Mesendoderm (in vitro differentiated cells): ENCODE data around the gene FAM174C.

Experiments used
- DNase-seq: peaks from one replicate; pipeline ENCODE4 v3.0.0; 2013
- H2AK5ac ChIP-seq: 2 replicates; pipeline ENCODE4 v1.6.1; 2013; ENCODE audit warnings: low read length, inconsistent platforms
- H2BK120ac ChIP-seq: 2 replicates; pipeline ENCODE4 v1.6.1; 2013; ENCODE audit warnings: low read depth, mild to moderate bottlenecking, low read length, moderate library complexity, mixed read lengths
- H2BK15ac ChIP-seq: replicated peaks from 2 replicates; pipeline ENCODE4 v1.6.1; 2013; ENCODE audit warnings: low read depth, mild to moderate bottlenecking, moderate library complexity
- H2BK5ac ChIP-seq: 2 replicates; pipeline ENCODE4 v1.6.1; 2013; ENCODE audit warnings: low read length, inconsistent platforms
- H3K18ac ChIP-seq: 2 replicates; pipeline ENCODE4 v1.6.1; 2013; ENCODE audit warnings: mild to moderate bottlenecking, low read length, mixed read lengths
- H3K23ac ChIP-seq: one replicate; pipeline ENCODE4 v1.6.1; 2013; ENCODE audit warnings: low read length
- H3K27ac ChIP-seq: 2 replicates; pipeline ENCODE4 v1.5.1; 2013; ENCODE audit warnings: low read depth, mild to moderate bottlenecking, inconsistent platforms, low read length, moderate library complexity
- H3K27me3 ChIP-seq: 2 replicates; pipeline ENCODE4 v1.6.1; 2013; ENCODE audit warnings: low read length, control low read depth, mild to moderate bottlenecking, inconsistent platforms; ENCODE audit not compliant: insufficient read depth, poor library complexity
- H3K36me3 ChIP-seq: 2 replicates; pipeline ENCODE4 v1.6.1; 2013; ENCODE audit warnings: low read length, inconsistent platforms; ENCODE audit not compliant: control insufficient read depth, insufficient read depth
- H3K4ac ChIP-seq: one replicate; pipeline ENCODE4 v1.6.1; 2013; ENCODE audit warnings: low read depth, mild to moderate bottlenecking, low read length, moderate library complexity
- H3K4me1 ChIP-seq: 2 replicates; pipeline ENCODE4 v1.6.1; 2013; ENCODE audit warnings: low read depth, low read length, inconsistent platforms; ENCODE audit not compliant: control insufficient read depth
- H3K4me2 ChIP-seq: 2 replicates; pipeline ENCODE4 v1.6.1; 2013; ENCODE audit warnings: low read length
- H3K4me3 ChIP-seq: 2 replicates; pipeline ENCODE4 v1.5.1; 2013; ENCODE audit warnings: mild to moderate bottlenecking, low read length
- H3K56ac ChIP-seq: one replicate; pipeline ENCODE4 v1.6.1; 2013; ENCODE audit warnings: low read length
- H3K79me1 ChIP-seq: 2 replicates; pipeline ENCODE4 v1.6.1; 2013; ENCODE audit warnings: low read length, inconsistent platforms
- H3K79me2 ChIP-seq: 2 replicates; pipeline ENCODE4 v1.6.1; 2013; ENCODE audit warnings: mild to moderate bottlenecking, low read length; ENCODE audit not compliant: control insufficient read depth, insufficient read depth
- H3K9ac ChIP-seq: 2 replicates; pipeline ENCODE4 v1.6.1; 2013; ENCODE audit warnings: low read length, inconsistent platforms
- H4K5ac ChIP-seq: one replicate; pipeline ENCODE4 v1.6.1; 2013; ENCODE audit warnings: low read length
- H4K8ac ChIP-seq: one replicate; pipeline ENCODE4 v1.6.1; 2013; ENCODE audit warnings: low read depth, mild to moderate bottlenecking, control low read depth, low read length, moderate library complexity
- WGBS: extraction: QIAGEN DNeasy Blood & Tissue Kit; methylation state at CpG from one replicate; pipeline ENCODE4 v1.1.7; 2013; ENCODE audit warnings: low lambda C conversion rate, missing lambda C conversion rate; ENCODE audit not compliant: insufficient coverage; ENCODE audit errors: extremely low coverage; 5-methylcytosine and 5-hydroxymethylcytosine counted together

FAM174C gene

DNA sequence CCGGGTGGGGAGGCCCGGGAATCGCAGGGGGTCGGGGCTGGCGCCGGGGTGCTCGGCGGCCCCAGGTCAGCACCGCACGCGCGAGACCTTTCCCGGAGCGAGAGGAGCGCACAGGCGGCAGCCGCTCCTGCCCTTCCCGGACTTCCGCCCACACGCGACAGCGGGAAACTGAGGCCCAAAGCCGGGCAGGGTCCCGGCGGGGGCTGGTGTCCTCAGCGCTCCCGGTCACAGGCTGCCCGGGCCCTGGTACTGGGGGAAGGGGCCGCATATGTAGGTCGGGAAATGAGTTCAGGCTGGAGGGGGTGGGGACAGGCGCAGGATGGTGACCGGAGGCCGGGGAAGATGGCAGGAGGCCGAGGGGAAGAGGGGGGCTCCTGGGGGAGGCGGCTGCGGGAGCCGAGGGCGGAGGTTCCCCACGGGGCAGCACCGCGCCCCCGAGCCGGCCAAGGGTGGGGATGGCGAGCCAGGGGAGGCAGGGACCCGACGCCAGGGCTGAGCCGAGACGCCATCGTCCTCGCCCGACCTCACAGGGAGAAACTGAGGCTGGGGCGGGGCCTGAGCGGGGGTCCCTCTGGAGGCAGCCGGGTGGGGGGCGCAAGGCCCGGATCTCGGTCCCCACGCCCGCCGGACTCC, 38.2 kb upstream of the FAM174C start:
- peak overlapping the region; percentile 75 for H3K4ac ChIP-seq
- no peak overlapping the region for H4K5ac ChIP-seq
- H3K18ac ChIP-seq: peak overlapping the region; percentile 61
- no peak overlapping the region for H3K23ac ChIP-seq
- no CpG with 5 or more reads among the region's 60 CpGs for WGBS
- no peak overlapping the region for H2AK5ac ChIP-seq
- no peaks in the 10 kb centered on the region for H3K4me1 ChIP-seq
- H3K4me3 ChIP-seq: peak overlapping the region; percentile 62
- no peak overlapping the region for H4K8ac ChIP-seq
- no peaks in the 10 kb centered on the region for H3K36me3 ChIP-seq
- peak overlapping the region; percentile 64 for H3K4me2 ChIP-seq
- H3K79me1 ChIP-seq: peaks cover 2% of the 10 kb centered on the region
- DNase-seq: no peak
- peak overlapping the region; percentile 91 for H3K56ac ChIP-seq
- peaks cover 2% of the 10 kb centered on the region for H3K79me2 ChIP-seq
- peak overlapping the region; percentile 73 for H3K9ac ChIP-seq
- no peaks in the 10 kb centered on the region for H3K27me3 ChIP-seq
- no peak overlapping the region for H2BK120ac ChIP-seq
- H2BK5ac ChIP-seq: no peak overlapping the region
- H2BK15ac ChIP-seq: no peak overlapping the region
- H3K27ac ChIP-seq: no peak overlapping the region

DNA sequence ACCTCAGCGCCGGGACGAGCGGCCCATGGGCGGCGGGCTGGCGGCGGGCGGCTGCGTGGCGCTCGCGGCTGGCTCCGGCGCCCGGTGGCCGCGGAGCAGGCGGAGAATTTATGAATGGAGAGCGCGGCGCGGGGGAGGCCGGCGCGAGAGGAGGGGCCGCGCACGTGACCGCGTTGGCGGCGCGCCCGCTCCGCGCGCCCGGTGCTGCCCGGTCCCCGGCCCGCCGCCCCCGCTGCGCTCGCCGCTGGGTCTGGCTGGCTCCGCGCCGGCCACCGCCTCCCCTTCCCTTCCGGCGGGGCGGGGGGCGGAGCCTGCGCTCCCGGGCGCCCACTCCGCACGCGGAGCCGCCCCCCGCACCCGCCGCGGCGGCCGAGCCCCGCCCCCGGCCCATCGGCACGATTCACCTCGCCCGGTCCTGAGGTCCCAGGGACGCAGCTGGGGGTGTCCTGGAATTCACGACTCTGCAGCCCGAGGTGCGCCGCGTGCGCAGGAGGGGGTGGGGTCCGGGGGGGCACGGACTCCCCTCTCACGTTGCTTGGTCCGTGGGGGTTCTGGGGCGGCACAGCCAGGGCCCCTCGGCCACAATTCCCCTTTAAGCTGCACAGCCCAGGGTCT, 37.5 kb upstream of the FAM174C start, which contains the start of gene CBARP:
Gene CBARP, minus strand, starts transcription at position 252 of the 615 bp plus-strand sequence. CDS start 1,905 bp downstream, outside the sequence.
- Histone ChIP-seq H3K36me3 (no peaks in the 10 kb centered on the region), H2BK5ac (no peak within 1 kb of the TSS), H3K4me2 (peak within 1 kb of the TSS; percentile 64), H3K9ac (peak within 1 kb of the TSS; percentile 73), H2AK5ac (peak within 1 kb of the TSS; percentile 4), H4K5ac (no peak within 1 kb of the TSS), H3K4ac (peak within 1 kb of the TSS; percentile 75), H3K79me2 (peaks cover 5% of the 10 kb centered on the region), H3K4me1 (no peaks in the 10 kb centered on the region), H4K8ac (no peak within 1 kb of the TSS), H3K18ac (peak within 1 kb of the TSS; percentile 61), H3K4me3 (peak within 1 kb of the TSS; percentile 62), H3K23ac (peak within 1 kb of the TSS; percentile 90), H3K27me3 (no peaks in the 10 kb centered on the region), H3K79me1 (peaks cover 5% of the 10 kb centered on the region), H3K27ac (no peak within 1 kb of the TSS), H2BK15ac (no peak within 1 kb of the TSS), H3K56ac (peak within 1 kb of the TSS; percentile 91), H2BK120ac (no peak within 1 kb of the TSS)
- no CpG with 5 or more reads among the region's 87 CpGs for WGBS
- no peak for DNase-seq

DNA sequence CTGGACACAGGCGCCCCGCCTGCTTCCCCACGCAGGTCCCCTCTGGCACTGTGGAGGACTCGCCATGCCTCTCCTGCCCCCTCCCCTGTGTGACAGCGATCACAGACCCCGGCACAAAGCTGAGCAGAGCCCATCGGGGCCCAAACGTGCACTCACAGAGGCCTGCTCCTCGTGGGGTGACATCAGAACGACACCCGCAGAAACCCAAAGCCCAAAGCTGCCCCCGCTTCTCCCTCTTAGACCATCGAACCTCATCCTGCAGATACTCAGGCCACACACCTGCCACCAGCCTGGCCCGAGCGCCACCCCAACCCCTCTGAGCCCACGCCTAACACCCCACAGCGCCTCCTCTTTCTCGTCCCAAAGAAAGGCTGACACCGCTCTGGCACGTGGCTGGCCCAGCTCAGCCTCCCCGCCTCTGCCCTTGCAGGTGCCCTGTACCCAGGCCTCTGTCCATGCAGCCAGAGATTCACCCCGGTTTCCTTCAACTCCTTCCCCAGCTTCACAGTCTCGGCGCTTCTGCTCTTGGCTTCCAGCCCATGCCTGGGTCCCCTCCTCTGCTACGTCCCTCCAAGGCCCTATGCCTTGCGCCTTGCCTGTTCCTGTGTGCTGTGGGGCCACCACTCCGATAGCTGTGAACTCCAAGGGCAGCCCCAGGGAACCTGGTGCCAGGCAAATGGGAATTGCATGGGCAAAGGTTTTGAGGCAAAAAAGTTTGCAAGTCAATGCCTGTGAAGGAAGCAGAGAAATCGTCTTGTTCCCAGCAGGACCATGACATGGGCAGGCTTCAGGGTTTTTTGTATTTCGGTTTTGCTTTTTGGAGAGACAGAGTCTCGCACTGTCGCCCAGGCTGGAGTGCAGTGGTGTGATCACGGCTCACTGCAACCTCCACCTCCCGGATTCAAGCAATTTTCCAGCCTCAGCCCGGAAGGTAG, 36.7 kb upstream of the FAM174C start:
- Histone ChIP-seq H3K79me1 (peaks cover 5% of the 10 kb centered on the region), H3K4me2 (peak overlapping the region; percentile 29), H3K18ac (peak overlapping the region; percentile 45), H3K23ac (peak overlapping the region; percentile 90), H3K4ac (peak overlapping the region; percentile 38), H2BK5ac (no peak overlapping the region), H2AK5ac (peak overlapping the region; percentile 4), H3K79me2 (peaks cover 5% of the 10 kb centered on the region), H3K4me3 (no peak overlapping the region), H3K4me1 (no peaks in the 10 kb centered on the region), H3K27me3 (no peaks in the 10 kb centered on the region), H4K8ac (no peak overlapping the region), H4K5ac (no peak overlapping the region), H3K9ac (peak overlapping the region; percentile 63), H3K36me3 (no peaks in the 10 kb centered on the region), H2BK15ac (no peak overlapping the region), H3K27ac (no peak overlapping the region), H3K56ac (peak overlapping the region; percentile 69), H2BK120ac (no peak overlapping the region)
- no peak for DNase-seq
- no CpG with 5 or more reads among the region's 34 CpGs for WGBS

DNA sequence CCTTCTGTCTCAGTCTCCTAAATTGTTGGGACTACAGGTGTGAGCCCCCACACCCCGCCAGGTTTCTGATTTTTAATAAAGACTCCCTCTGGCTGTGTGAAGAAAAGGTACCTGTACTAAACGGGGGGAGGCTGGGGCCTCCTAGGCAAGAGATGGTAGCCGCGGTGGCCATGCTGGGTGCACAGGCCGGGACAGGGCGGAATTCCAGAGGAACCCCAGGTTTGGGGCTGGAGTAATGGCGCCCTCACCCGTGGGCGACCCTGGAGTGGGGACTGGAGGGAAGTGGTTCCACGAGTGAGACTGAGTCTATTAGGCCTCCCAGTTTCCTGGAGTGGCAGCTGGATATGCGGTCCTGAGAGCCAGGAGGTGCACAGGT, 35.9 kb upstream of the FAM174C start:
- Histone ChIP-seq H3K79me1 (peaks cover 5% of the 10 kb centered on the region), H3K4me1 (no peaks in the 10 kb centered on the region), H2BK15ac (no peak overlapping the region), H3K9ac (no peak overlapping the region), H4K8ac (no peak overlapping the region), H3K27me3 (no peaks in the 10 kb centered on the region), H2AK5ac (no peak overlapping the region), H4K5ac (no peak overlapping the region), H3K56ac (peak overlapping the region; percentile 77), H3K4me2 (no peak overlapping the region), H2BK5ac (no peak overlapping the region), H3K4ac (no peak overlapping the region), H3K79me2 (peaks cover 5% of the 10 kb centered on the region), H3K23ac (no peak overlapping the region), H3K27ac (no peak overlapping the region), H3K36me3 (no peaks in the 10 kb centered on the region), H3K18ac (no peak overlapping the region), H2BK120ac (no peak overlapping the region), H3K4me3 (no peak overlapping the region)
- WGBS: no CpG with 5 or more reads among the region's 11 CpGs
- no peak for DNase-seq

DNA sequence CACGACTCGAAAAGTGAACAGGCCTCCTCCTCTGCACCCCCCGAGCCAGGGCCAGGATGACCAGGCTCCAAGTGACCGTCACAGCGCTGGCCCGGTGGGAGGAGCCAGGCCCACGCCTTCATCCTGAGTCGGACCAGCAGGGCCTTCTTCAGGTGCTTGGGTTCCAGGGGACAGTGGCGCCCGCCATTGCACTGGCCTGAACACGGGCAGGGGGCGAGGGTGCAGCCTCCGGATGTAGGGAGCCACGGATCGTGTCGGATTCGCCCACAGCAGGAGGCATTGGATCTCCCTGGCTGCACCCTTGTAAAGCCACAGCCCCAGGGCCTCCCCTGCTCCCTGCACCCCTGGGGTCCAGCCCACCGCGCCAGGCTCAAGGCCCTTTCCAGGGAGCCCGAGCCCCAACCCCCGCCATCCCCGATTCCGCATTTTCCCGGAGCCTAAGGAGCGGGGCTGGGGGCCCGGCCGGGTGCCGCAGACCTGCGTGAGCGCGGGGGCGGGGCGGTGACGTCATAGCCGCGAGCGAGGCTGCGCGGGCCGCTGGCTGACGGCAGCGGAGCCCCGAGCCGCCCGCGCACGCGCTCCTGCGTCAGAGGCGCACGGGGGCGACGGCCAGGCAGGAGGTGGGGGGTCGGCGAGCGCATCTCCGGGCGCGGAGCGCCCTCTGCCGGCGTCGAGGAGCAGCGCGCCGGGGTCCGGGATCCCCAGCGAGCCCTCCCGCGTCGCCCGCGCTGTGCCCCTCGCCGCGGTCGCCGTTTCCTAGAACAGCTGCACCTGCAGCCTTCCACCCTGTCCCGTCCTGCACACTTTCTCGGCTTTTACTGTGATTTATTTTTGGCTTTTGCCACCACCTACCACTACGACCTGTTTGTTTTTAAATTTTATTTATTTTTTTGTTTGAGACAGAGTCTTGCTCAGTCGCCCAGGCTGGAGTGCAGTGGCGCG, 35.3 kb upstream of the FAM174C start:
- Histone ChIP-seq H3K4me1 (no peaks in the 10 kb centered on the region), H3K79me1 (peaks cover 5% of the 10 kb centered on the region), H3K23ac (no peak overlapping the region), H3K18ac (peak overlapping the region; percentile 89), H4K5ac (no peak overlapping the region), H3K4me2 (peak overlapping the region; percentile 62), H3K27me3 (no peaks in the 10 kb centered on the region), H2AK5ac (no peak overlapping the region), H3K36me3 (no peaks in the 10 kb centered on the region), H4K8ac (no peak overlapping the region), H3K4me3 (no peak overlapping the region), H2BK15ac (no peak overlapping the region), H2BK5ac (no peak overlapping the region), H3K56ac (peak overlapping the region; percentile 77), H3K27ac (peak overlapping the region; percentile 2), H3K9ac (peak overlapping the region; percentile 71), H3K4ac (peak overlapping the region; percentile 77), H2BK120ac (no peak overlapping the region), H3K79me2 (peaks cover 5% of the 10 kb centered on the region)
- no CpG with 5 or more reads among the region's 84 CpGs for WGBS
- DNase-seq: peak; percentile 92
